Psoas muscle (tissue), 8 donors: ENCODE measurements around the gene ADARB1. TPM values are rescaled to one million over a fixed set of nuclear protein-coding genes. Genes with fewer than 3 reads are reported as not detected.

Source experiments
- ATAC-seq, 4 donors: fragments of 200-7000 bp; cut with Tn5 transposase; one replicate each; pipeline ENCODE4 v1.9.1; 2020; ENCODE audit warnings: moderate library complexity in 3 of 4, mild to moderate bottlenecking in 2 of 4
- DNase-seq, 2 donors: peaks; one replicate each; pipeline ENCODE4 v3.0.0-alpha.2; 2020
- H3K27ac ChIP-seq: fragments of 200-600 bp; one replicate; pipeline ENCODE4 v1.8.0; 2022
- H3K27me3 ChIP-seq, 3 donors: fragments of 200-600 bp in 1 of 3; one replicate each; pipeline versions ENCODE4 v1.6.1 to v1.8.0; 2013 to 2022; ENCODE audit warnings: low read length in 2 of 3, mild to moderate bottlenecking in 2 of 3, moderate library complexity in 1 of 3; ENCODE audit not compliant: insufficient read depth in 3 of 3
- H3K36me3 ChIP-seq, 2 donors: fragments of 200-600 bp in 1 of 2; one replicate each; pipeline versions ENCODE4 v1.6.1 to v1.8.0; 2013 to 2022; ENCODE audit warnings: low read depth in 1 of 2, mild to moderate bottlenecking in 1 of 2, moderate library complexity in 1 of 2; ENCODE audit not compliant: insufficient read depth in 1 of 2
- H3K4me1 ChIP-seq: fragments of 200-600 bp; one replicate; pipeline ENCODE4 v1.8.0; 2022
- H3K4me3 ChIP-seq: fragments of 200-600 bp; one replicate; pipeline ENCODE4 v1.8.0; 2022; ENCODE audit warnings: mild to moderate bottlenecking
- H3K9me3 ChIP-seq: fragments of 200-600 bp; one replicate; pipeline ENCODE4 v1.8.0; 2022
- WGBS, 3 donors: extraction: QIAGEN DNeasy Blood & Tissue Kit; methylation state at CpG; one replicate each; pipeline versions ENCODE4 v1.1.6 to v1.1.7; 2013; 5-methylcytosine and 5-hydroxymethylcytosine counted together
- intact Hi-C, 2 donors: fragments of 100-400 bp; cut with DNase I; formaldehyde crosslinking; loops; one replicate each; pipeline versions ENCODE4 v1.11.0 to v1.14.2; 2022
- polyA plus RNA-seq, 3 donors: library from polyadenylated mRNA; stranded (reverse); fragments of 200-250 nt; gene quantifications; one replicate each; pipeline ENCODE4 v1.2.3, GENCODE V29; 2013
- total RNA-seq, 4 donors: library from RNA; stranded (reverse); fragmentation: NEBNext Ultra II Directional in 2 of 4; extraction: Animal tissue kit (Norgen Biotek cat#: 25700) in 2 of 4; gene quantifications; one replicate each; pipeline versions ENCODE4 v1.2.1 to v1.2.4, GENCODE V29; 2021 to 2023
- TF ChIP-seq, protein P1 (sequence below): fragments of 200-600 bp; IDR thresholded peaks from one replicate; pipeline ENCODE4 v1.8.0; 2022; ENCODE audit warnings: antibody characterized with exemption
- donor health status: healthy with polysubstance abuse.
- donor health status: DM: no; HTN: no; CAD: no; lungs with moderate emphysema.
- donor health status: Bipolar disorder and iron deficiency.
- donor health status: healthy.
- donor health status: DM: yes; HTN: yes; CAD: no.
- donor health status: DM: no; HTN: no; CAD: no.
- donor health status: DM: no; HTN: no; CAD: no.
- donor health status: DM: yes; HTN: yes; CAD: no.

The ADARB1 gene
- total and polyA plus RNA-seq, 7 donors, result 3.8 to 22.7 (median 6.9) TPM

- DNase-seq (peak in 1 of 2 donors; percentile 28), ATAC-seq (no peak)
- intact Hi-C loops, result no loop called here
- peaks cover 0 to 49% (median 20%) of the 10 kb centered on the region in 3 donors for H3K27me3 ChIP-seq
- H3K27ac ChIP-seq, result no peak overlapping the region
- 33 to 54% (median 44%) methylated on average over 8 of the region's 8 CpGs for WGBS, 3 donors
- H3K36me3 ChIP-seq, result no peaks in the 10 kb centered on the region
- no peaks in the 10 kb centered on the region for H3K9me3 ChIP-seq
- no peak overlapping the region for H3K4me3 ChIP-seq
- TF ChIP-seq, protein P1, sequence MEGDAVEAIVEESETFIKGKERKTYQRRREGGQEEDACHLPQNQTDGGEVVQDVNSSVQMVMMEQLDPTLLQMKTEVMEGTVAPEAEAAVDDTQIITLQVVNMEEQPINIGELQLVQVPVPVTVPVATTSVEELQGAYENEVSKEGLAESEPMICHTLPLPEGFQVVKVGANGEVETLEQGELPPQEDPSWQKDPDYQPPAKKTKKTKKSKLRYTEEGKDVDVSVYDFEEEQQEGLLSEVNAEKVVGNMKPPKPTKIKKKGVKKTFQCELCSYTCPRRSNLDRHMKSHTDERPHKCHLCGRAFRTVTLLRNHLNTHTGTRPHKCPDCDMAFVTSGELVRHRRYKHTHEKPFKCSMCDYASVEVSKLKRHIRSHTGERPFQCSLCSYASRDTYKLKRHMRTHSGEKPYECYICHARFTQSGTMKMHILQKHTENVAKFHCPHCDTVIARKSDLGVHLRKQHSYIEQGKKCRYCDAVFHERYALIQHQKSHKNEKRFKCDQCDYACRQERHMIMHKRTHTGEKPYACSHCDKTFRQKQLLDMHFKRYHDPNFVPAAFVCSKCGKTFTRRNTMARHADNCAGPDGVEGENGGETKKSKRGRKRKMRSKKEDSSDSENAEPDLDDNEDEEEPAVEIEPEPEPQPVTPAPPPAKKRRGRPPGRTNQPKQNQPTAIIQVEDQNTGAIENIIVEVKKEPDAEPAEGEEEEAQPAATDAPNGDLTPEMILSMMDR, result no peak
- H3K4me1 ChIP-seq, result no peaks in the 10 kb centered on the region
Observed at GRCh38 chr21:45253180-45253579, 178.8 kb downstream of the ADARB1 start.

- H3K36me3 ChIP-seq, result no peaks in the 10 kb centered on the region
- DNase-seq, result peak in 1 of 2 donors; percentile 43
Observed at GRCh38 chr21:45253633-45254459, 179.5 kb downstream of the ADARB1 start.

GRCh38 chr21:45254460-45254930 lies 180.1 kb downstream of the ADARB1 start:
- Histone ChIP-seq H3K4me3 (no peak overlapping the region), H3K27ac (no peak overlapping the region), H3K36me3 (no peaks in the 10 kb centered on the region), H3K4me1 (no peaks in the 10 kb centered on the region), H3K9me3 (no peaks in the 10 kb centered on the region), H3K27me3 (peaks cover 0 to 41% (median 17%) of the 10 kb centered on the region in 3 donors)
- TF ChIP-seq, protein P1, result no peak
- ATAC-seq (no peak), DNase-seq (peak in 1 of 2 donors; percentile 38)
- 74 to 85% (median 83%) methylated on average over 17 of the region's 17 CpGs for WGBS, 3 donors
- intact Hi-C loops, result no loop called here

More at GRCh38 chr21:45253633-45254459, 179.5 kb downstream of the ADARB1 start:
- Histone ChIP-seq H3K27me3 (peaks cover 0 to 42% (median 17%) of the 10 kb centered on the region in 3 donors), H3K27ac (no peak overlapping the region), H3K4me3 (no peak overlapping the region), H3K9me3 (no peaks in the 10 kb centered on the region), H3K4me1 (no peaks in the 10 kb centered on the region)
- WGBS, 3 donors, result 77 to 88% (median 81%) methylated on average over 19 to 28 of the region's 28 CpGs
- intact Hi-C loops, result no loop called here
- TF ChIP-seq, protein P1, result no peak
- ATAC-seq, result no peak

GRCh38 chr21:45255381-45256020 lies 181.1 kb downstream of the ADARB1 start:
- H3K27ac ChIP-seq, result no peak overlapping the region
- WGBS, 3 donors, result 73 to 83% (median 76%) methylated on average over 18 to 22 of the region's 22 CpGs

More at GRCh38 chr21:45255381-45256020, 181.1 kb downstream of the ADARB1 start:
- intact Hi-C loops, result no loop called here
- H3K27me3 ChIP-seq, result peaks cover 0 to 39% (median 17%) of the 10 kb centered on the region in 3 donors
- no peaks in the 10 kb centered on the region for H3K9me3 ChIP-seq
- H3K4me1 ChIP-seq, result no peaks in the 10 kb centered on the region
- ATAC-seq, result no peak
- no peaks in the 10 kb centered on the region for H3K36me3 ChIP-seq
- H3K4me3 ChIP-seq, result no peak overlapping the region
- TF ChIP-seq, protein P1, result no peak
- DNase-seq, result peak in 1 of 2 donors; percentile 42
